CD4-positive, alpha-beta T cell treated with Interleukin-6 for 4 hours (primary cell): ENCODE measurements around the gene ZHX3.
A peak's percentile ranks its signal among the peaks of the same experiment; 100 is the strongest.

ENCODE experiments used
- DNase-seq: peaks from one replicate; pipeline ENCODE4 v3.0.0-alpha.2; 2020; ENCODE audit warnings: mixed read lengths

Gene ZHX3

DNA sequence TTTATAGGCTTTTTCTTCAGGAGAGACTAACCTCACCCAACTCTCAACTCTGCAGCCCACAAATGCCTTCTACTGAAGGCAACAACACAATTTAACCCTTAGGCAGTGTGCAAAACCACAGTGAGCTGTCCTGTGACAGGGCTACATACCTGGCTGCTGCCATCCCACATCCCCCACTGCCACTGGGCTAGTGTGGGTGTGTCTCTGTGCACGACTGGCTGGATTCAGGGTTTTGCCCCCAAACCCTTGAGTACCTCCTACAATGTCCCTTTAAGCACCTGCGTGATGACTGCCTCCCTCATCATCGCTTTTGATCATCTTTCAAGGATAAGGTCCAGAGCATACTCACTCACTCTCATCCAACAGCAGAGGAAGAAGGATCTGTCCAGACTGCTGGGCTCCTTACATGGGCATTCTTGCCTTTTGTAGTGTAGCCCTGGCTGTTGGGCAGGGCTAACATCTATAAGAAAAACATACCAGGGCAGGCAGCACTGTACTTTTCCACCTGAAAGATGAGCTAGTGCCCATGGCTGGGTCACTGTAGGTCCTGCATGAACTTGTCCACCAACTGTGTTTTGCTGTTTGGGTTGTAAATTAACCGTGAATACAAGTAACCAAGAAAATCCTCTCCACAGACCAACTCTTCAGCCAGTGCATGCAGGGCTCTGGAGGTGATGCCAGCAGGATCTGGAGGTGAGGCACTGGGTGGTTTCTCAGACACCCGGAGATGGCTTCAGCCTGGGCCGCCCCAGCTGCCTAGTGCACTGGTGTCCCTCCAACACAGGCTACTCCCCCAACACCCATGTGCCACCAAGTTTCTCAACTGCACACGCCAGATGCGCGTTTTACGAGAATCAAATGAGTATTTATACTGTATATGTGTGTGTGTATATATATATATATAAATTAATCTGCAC, 135.0 kb downstream of the ZHX3 start:
- no peak for DNase-seq

DNA sequence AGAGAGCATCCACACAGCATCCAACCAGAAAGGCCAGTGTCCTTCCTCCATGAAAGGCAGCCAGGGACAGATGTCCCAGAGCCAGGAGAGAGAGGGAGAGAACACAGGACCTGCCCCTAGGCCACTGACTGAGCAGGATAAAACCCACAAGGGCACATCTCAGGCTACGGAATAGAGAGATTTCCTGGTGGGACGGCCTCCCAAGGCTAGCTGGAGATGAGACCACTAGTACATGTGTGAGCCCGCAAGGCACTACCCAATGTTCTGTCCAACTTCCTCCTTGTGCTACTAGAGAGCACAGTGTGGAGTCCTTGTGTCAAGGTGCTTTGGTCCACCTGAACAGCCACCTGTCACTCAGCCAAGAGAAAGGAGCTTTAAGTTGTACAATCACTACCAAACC, 136.0 kb downstream of the ZHX3 start:
- no peak for DNase-seq

DNA sequence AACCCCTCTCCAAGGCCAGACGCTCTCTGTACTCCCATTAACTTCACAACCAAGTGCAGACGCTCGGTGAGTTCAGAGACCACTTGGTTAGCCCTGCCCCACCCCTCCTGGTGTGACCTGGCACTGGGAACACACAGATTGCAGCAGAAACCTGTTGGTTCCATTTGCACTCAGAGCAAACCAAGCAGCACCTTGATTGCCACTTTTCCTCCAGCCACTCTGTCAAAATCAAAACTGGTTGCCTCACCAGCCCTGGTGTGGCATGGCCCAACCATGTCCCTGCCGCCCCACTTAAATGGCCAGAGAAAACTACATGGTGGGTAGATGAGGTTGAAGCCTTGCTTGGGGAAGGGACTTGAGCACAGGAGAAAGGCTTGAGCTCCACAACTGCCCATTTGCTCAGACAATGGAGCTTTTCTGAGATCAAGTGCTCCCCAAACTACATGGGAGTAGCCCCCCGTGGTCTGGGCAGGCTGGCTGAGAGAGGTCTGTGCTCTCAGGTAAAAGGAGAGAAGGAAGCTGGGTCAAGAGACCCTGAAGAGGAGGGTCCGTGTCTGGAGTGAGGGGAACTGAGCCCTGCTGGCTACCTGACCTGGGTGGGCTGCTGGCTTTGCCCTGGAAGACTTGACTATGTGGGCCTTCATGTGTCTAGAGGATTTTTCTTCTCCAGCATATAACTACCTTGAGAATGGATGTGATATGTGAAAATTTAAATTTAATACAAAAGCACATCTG, 136.8 kb downstream of the ZHX3 start:
- DNase-seq = no peak

DNA sequence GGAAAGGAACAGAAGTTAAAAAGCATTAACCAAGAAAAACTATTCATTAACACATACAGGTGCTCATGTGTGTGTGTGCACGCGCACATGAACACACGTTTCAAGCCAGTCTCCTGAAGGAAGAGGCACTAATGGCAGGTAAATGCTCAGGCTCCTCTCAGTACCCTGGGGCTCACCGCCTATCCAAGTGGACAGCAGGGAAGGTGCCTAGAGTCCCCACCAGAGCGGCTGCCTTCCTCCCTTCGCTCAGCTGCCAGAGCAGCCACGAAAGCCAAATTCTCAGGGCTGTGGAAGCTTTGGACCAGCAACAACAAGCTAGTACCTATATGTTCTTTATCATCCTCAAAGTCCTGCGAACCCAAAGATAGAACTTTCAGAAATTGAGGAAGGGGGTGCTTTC, 137.6 kb downstream of the ZHX3 start:
- no peak for DNase-seq

DNA sequence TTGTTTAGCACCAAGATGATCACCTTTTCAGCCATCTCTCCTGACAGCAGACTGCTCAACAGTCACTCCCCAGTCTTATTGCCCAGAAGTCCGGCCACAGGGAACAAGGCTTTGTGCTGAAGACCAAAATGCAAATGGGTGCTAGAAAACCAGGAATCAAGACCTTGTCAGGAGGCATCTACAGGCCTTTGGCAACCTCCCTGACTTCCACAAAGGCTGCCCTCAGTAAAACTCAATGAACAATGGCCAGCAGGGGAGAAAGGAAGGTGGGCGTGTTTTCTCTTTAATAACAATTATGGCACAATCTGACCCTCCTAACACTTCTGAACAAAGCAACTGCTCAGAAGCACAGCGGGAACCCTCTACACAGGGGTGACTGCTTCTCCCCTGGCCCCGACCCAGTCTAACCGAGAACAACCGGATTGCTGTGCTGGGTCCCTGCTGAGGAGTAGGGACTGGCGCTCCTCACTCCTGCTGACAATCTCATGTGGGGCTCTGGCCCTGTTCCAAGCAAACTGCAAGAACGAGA, 138.6 kb downstream of the ZHX3 start:
- no peak for DNase-seq

DNA sequence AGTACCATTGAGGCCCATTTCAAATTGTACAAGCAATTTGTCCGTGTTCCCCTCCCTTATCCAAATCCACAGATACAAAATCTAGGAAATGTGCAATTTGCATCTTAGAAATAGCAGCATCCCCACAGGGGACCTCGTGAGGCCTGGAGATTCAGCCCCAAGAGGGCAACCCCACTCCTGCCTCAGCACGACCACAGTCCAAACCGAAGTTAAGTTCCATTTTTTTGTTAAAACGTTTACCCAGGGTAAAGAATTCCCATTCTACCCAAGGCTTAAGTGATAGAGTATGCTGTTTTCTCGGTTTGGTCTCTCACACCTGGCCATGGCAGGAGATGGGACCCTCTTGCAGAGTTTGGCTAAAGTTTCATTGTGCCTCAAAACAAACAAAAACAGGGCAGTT, 139.0 kb downstream of the ZHX3 start:
- DNase-seq = no peak

DNA sequence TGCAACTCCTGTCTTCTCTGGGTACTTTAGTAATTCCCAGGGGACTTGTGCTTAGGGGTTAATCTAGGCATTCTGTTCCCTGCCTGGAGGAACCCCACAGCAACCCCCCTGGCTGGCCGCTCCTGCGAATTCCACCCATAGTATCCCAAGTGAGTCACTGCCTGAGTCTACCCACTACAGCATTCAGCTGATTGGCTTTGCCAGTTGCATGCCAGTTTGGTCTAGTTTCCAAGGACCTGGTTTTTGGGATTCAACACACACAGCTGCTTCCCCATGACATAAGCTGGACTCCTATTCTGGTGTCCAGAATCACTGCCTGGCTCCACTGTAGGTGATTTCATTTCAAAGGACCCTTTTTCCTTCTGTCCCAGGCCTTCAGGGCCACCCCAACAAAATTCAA, 139.9 kb downstream of the ZHX3 start:
- DNase-seq = no peak

DNA sequence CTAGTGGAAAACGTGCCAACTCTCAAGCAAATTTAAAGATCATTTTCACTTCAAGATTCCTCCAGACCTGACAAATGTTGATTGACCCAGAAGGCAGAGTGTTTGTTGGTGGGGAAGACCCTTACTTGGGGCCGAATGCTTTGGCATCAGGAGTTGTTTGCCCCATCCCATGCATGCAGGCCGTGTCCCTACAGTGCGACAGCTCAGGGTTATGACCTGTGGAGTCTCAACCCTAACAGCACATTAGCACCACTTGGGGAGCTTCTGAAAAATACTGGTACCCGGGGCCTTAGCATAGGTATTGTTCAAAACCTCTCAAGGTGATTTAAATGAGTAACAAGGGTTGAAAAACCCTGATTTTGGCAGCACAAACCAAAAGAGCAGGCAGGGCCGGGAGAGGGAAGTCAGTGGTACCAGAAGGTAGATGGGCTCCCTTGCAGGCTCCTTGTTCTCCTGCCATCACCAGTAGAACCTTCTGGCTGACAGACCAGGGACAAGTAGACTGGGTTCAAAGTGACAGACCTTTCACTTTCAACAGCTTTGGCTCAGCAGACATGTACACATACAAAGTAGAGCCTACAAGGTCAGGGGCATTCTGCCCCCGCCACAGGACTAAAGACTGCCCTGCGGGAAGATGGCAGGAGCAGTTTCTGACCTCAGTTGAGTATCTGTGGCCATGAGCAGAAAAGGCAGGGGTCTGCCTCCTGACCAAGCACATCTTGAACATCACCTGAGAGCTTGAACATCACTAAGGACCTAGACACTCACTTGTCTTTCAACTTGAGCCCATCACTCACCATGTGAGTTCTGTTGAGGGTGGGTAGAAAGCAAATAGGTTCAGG, 140.6 kb downstream of the ZHX3 start:
- no peak for DNase-seq

DNA sequence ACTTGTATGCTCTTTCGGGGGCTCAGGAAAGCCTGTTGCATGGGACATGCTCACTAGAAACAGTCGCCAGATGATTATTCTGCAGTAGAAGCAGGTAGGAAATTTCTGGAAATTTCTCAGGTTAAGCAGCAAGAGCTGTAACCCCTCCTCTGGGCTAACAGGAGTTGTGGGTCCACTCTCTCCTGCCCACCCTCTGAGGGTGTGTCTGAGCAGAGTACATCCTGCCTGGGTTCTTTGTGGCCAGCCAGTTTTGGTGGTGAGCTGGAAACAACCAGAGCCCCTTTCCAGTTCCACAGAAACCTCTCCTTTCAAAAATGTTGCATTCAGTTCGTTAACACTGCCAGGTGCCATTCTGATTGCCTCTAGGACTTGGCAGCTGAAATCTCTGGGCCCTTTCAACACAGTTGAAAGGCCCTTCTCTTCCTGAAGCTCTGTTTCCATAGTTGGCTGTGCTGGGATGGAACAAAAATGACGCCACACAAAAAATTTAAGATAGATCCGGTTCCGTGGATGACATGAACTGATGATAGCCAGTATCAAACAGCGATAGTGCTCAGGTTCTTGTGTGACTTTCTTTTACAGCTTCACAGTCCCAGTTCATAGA, 141.7 kb downstream of the ZHX3 start:
- no peak for DNase-seq

DNA sequence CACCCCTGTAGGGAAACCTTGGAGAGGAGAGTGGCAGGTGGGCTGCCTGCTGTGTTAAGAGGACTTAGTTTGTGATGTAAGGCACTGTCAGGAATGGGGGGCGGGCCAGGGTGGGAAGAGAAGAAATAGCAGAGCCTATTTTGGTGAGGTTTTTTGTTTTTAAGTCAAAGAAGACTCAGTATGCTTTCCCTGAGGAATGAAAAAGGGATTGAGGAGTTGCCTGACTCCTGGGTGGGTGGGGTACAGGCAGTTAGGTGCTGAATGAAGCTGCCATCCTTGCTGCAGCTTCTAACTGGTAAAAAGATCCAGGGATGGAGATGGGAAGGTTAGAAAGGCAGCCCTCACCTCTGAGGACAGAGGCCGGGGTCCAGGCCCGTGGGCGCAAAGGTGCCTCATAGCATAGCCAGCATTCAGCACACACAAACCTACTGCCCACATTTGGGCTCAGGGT, 142.3 kb downstream of the ZHX3 start:
- no peak for DNase-seq

DNA sequence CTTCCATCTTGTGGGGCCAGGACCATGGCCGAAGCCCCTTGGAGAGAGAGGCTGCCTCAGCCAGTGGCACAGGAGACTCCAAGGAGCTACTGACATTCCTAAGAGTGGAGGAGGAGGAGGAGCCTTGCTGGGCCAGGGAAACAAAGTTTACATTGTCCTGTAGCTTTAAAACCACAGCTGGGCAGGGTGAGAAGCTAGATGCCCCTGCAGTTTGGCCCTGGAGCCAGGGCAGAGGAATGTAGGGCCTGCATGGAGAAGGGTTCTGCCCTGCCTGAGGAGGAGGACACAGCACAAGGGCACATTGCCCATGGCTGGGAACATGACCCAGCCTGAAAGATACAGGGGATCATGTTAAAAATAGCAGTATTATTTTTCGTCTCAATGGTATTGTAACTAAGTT, 142.7 kb downstream of the ZHX3 start:
- DNase-seq = no peak

DNA sequence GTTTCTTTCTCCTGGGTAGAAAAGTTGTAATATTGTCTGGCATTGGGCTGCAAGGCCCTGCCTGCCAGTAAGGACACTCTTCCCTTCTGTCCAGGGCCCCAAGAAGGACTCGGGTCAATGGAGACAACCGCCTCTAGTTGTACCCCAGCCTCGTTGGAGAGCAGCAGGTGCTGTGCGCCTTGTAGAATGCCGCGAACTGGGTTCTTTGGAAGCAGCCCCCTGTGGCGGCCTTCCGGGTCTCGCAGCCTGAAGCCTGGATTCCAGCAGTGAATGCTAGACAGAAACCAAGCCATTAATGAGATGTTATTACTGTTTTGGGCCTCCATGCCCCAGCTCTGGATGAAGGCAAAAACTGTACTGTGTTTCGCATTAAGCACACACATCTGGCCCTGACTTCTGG, 143.2 kb downstream of the ZHX3 start:
- DNase-seq = no peak

DNA sequence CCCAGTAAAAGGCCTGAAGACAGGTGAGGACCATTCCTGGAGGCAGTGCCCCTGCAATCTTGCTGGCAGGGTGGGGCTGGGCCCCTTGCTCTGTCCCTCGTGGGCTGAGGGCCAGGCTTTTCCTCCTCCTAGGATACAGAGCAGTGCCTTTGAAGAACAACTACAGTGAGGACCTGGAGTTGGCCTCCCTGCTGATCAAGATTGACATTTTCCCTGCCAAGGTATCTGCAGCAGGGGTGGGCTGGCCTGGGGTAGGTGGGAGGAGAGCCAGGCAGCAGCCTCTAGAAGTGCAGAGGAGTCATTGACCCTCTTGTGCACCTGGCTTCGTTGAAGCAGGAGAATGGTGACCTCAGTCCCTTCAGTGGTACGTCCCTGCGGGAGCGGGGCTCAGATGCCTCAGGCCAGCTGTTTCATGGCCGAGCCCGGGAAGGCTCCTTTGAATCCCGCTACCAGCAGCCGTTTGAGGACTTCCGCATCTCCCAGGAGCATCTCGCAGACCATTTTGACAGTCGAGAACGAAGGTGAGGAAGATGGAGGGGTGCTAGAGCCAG, 143.7 kb downstream of the ZHX3 start:
- no peak for DNase-seq

DNA sequence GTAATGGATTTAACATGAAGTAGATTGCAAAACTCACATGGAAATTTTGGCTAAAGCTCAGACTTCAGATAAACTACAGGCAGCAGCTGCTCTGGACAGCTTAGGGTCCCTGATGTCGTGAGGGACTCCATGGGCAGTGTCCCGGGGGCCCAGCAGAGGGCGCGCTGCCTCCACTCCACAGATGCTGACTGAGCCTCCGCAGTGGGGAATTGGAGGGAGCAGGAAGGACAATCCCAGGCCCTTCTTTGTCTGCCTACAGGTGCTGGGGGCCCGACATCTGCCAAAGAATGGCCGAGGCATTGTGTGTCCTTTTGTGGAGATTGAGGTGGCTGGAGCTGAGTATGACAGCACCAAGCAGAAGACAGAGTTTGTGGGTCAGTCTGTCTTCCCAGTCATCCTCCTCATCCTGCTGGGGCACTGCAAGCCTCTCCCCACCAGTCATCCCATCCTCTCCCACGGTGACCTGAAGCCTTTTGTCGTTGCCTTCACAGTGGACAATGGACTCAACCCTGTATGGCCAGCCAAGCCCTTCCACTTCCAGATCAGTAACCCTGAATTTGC, 144.3 kb downstream of the ZHX3 start:
- peak; percentile 80 for DNase-seq

DNA sequence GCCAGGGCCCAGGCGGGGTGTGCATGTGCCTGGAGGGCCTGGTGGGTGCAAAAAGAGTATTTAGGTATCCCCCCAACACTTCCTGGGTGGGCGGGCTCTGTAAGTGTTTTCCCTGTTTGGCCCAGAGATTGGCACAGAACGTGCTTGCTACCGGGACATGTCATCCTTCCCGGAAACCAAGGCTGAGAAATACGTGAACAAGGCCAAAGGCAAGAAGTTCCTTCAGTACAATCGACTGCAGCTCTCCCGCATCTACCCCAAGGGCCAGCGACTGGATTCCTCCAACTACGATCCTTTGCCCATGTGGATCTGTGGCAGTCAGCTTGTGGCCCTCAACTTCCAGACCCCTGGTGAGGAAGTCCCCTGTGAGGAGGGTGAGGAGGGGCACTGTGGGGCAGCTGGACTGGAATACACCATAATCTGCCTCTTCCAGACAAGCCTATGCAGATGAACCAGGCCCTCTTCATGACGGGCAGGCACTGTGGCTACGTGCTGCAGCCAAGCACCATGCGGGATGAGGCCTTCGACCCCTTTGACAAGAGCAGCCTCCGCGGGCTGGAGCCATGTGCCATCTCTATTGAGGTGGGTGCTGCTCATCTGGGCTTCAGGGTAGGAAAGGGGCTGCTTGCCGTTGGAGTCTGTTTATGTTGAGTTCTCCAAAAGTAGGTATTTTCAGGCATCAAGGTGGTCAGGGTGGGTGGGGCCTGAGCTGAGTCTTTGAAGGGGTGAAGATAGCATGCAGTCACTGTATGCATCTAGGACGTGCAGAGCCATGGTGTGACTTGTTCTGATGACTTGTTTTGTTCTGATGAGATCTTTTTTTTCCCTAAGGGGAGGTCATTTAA, 145.0 kb downstream of the ZHX3 start:
- no peak for DNase-seq

DNA sequence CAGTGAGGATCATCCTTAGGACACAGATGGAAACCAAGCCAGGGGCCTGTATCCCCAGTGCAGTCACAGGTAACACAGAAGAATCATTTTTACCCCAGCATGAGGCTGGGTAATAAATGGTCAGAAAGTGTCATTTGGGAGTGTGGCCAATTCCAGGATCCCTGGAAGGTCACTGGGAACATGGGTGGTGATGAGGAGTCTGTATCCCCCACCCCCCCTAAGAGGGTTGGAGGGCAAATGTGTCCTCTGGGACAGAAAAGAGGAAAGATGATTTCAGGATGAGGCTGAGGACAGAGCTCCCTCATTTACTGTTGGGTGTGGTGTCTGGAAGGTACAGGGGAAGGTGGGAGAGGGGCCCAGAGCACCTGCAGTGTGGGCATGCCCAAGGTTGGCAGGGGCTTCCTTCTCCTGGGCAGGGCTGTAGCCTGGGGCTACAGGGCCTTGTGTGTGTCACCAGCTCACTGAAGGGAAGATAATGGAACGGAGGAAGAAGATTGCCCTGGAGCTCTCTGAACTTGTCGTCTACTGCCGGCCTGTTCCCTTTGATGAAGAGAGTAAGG, 145.7 kb downstream of the ZHX3 start:
- no peak for DNase-seq

DNA sequence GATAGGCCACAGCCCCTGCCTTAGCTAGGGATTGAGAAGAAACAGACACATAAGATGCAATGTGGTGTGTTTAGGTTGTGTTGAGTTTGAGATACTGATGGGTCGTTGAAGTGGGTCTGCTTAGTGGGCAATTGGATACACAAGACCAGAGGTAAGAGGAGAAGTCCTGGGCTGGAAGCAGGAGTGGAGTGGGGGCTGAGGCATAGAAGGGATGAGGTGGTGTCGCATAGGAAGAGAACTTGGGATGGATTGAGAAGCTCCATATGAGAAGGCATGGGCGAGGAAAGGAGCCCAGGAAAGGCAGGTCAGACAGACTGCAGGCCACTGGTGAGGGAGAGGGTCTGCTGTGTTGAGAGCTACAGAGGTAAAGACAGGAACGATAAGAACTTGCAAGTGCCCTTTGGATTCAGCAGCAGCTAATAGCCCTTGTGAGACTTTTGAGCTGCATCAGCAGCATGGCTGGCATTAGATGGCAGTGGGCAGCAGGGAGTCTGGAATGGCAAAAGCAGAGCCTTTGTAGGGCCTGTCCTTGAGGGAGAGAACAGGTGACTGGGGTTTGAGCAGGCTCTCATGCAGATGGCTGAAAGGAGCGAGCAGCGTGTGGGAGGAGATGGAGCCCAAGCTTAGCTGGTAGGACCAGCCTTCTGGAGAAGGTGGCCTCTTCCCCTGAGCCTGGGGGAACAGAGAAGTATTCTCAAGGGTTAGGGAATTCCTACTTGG, 147.0 kb downstream of the ZHX3 start:
- no peak for DNase-seq

DNA sequence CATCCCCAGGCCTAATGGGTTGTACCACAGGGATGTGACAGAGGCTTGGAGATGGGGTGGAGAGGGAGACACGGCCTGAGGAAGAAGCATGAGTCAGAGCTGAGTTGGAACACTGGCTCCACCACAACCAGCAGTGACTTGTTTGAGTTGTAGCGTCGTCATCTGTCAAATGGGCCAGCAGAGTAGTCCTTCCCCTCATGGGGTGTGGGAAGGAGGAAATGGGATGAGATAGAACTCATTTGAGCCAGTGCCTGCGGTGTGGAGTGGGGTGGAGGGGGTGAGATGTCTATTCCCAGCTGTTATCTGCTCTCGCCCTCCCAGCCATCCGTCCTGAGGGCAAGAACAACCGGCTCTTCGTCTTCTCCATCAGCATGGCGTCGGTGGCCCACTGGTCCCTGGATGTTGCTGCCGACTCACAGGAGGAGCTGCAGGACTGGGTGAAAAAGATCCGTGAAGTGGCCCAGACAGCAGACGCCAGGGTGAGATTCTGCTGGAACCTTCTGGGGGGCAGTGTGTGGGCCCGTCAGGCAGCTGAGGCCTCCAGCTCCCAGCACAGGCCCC, 147.7 kb downstream of the ZHX3 start:
- DNase-seq = no peak

DNA sequence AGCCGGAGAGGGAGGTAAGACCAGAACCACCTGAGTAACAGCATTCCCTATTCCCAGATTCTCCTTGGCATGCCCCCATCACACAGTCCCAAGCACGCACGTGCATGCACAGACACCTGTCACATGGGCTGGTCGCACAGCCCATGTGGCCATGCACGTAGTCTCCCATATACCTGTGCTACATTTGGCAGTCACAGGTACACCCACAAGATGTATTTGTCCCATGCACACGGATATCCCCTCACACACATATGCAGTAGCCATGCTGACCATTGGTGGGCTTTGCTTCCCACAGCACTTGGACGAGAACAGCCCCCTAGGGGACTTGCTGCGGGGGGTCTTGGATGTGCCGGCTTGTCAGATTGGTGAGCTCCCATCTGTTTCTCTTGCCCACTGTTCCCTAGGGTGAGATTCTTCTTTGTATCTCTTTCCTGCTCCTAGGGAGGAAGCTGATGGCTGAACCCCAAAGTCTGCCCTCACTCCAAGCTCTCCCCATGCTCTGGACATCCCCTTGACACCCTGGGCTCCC, 148.3 kb downstream of the ZHX3 start:
- no peak for DNase-seq
